GM21390 (cell line): ENCODE data around the gene ZDHHC14.
"Not testable (repeated sequence)": the region's sequence is repeated elsewhere in the genome, so short reads cannot be mapped to it uniquely, and the experiment has no call there.

Source experiments
- ATAC-seq: cut with Tn5 transposase; IDR thresholded peaks from one replicate; pipeline ENCODE4 v1.9.1; 2021; ENCODE audit not compliant: unreplicated experiment

Gene ZDHHC14

DNA sequence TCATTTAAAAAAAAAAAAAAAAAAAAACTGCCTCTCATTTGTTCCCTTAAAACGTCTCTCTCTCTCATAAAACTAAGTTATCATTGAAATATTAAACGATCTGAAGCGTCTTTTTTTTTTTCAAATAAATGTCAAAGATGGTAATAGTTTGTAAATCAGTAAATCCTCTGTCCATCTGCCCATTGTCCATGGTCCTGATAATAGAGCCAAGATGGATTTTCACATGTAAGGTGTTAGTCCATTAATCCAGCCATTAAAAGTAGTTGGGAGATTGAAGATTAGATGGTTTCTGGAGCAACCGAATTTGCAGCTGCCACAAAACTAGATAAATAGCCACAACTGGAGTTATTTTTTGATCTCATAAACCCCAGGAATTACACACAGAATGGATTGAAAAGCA is 296.2 kb downstream of the ZDHHC14 start:
- ATAC-seq = no peak

DNA sequence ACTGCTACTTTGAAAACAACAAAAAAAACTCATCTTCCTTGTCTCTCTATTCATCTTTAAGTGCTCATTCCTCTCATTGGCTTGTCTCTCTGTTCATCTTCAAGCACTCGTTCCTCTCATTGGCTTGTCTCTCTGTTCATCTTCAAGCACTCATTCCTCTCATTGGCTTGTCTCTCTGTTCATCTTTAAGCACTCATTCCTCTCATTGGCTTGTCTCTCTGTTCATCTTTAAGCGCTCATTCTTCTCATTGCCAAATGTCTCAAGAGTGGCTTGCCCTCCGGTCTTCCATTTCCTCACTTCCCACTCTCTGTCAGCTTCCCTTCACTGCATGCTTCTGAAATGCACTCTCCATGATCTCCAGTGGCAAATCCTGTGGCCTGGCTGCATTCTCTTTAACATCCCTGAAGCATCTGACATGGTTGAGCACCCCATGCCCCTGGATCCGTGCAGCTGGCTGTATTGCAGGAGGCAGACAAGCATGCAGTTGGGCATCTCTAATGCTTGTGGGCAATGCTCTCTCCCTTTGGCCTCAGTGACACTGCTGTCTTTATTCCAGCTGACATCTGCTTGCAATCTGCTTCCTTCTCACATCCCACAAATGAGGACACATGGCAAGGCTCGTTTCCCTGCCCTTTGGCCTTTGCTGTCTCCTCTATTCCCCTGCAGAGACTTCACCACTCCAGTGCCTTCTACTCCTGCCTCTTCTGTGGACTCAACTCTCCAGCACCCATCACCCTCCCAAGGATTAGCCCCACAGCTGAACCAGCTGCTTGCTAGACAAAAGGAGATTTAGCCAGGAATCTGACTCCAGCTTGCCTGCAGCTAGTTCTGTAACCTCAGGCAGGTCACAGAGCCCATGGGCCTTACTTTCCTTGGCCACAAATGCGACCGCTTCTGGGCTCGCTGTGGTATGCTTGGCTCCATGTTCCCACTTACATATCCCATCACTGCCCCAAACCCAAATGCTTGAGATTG is 298.9 kb downstream of the ZDHHC14 start:
- no peak for ATAC-seq

DNA sequence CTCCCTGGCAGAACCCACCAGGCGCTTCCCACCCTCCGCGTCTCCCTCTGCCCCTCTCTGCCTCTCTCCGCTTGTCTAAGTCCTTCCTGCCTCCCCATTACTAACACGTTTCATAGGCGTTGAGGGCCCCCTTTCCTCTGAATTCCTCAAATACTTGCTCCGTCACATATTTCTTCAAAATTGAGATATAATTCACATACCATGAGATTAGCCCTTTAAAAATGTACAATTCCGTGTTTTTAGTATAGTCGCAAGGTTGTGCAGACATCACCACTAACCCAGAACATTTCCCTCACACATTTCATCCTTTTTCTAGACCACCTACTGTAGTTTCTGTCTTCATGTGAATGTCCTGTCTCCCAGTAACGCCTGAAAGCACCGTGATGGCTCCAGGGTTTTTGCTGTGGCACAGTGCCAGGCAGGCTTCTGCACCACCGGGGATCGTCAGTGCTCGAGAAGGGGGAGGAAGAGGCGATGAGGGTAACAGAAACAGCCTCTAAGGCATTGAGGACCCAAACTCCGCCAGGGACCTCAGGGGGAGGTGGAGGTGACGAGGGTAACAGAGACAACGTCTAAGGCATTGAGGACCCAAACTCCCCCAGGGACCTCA is 300.2 kb downstream of the ZDHHC14 start:
- no peak for ATAC-seq

GRCh38 chr6:157682856-157683481 is 302.0 kb downstream of the ZDHHC14 start:
- no peak for ATAC-seq

- ATAC-seq = no peak
These were observed 302.7 kb downstream of the ZDHHC14 start for GRCh38 chr6:157683707-157684106.

- ATAC-seq = no peak
These were observed 303.8 kb downstream of the ZDHHC14 start for GRCh38 chr6:157684620-157685299.

DNA sequence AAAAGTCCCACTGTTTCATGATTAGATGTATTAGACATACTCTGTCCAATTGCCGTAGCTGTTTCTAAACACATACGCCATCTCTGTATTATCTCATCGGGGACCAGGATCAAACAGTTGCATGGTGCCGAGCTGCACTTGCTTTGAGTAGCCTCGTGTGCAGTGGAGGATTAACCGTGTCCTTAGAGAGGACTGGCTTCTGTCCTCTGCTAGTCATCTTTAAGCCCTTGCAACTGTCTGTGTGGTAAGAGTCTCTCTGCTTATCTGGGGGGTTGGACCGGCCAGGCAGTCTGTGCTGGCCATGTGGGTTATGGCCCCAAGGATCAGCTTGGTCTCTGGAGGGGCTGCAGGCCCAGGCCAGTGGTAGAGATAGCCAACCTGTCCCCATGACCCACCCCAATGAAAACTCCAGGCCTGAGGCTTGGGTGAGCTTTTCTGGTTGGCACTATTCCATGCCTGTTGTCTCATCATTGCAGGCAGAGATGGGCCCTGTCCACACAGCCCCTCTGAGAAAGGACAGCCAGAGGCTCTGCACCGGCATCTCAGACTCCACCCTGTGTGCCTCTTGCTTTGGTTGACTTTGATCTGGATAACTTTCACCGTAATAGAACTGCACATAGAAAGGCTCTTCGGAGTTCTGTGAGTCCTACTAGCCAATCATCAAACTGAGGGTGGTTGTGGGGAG is 304.7 kb downstream of the ZDHHC14 start:
- no peak for ATAC-seq

DNA sequence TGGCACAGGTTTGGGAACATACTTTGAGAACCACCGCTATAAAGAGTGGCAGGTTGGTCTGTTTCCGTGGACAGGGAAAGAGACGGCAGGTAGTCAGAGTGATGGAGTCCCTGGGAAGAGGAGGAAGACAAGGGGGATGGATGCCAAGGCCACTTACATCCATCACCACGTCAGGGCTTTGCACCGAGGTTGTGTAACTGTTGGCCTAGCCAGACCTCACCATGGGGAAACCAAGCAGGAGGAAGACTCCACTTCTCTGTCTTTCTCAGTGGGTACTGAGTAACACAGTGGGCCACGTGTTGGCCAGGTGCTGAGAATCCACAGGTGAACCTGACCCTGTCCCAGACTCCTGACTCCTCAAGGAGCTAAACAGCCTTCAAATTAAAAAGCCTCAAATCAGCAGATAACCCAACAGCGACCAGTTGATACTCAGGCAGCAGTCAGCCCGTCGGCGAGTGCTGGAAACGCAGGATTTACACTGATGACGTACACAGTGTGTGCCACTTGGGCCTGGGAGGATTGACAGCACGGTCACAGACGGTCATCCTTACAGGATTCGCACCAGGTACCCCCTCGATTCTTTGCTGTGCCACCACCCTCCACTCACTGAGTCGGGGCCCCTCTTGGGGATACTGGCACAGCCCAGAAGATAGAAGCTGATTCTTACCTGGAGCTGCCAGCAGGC is 307.4 kb downstream of the ZDHHC14 start:
- no peak for ATAC-seq

DNA sequence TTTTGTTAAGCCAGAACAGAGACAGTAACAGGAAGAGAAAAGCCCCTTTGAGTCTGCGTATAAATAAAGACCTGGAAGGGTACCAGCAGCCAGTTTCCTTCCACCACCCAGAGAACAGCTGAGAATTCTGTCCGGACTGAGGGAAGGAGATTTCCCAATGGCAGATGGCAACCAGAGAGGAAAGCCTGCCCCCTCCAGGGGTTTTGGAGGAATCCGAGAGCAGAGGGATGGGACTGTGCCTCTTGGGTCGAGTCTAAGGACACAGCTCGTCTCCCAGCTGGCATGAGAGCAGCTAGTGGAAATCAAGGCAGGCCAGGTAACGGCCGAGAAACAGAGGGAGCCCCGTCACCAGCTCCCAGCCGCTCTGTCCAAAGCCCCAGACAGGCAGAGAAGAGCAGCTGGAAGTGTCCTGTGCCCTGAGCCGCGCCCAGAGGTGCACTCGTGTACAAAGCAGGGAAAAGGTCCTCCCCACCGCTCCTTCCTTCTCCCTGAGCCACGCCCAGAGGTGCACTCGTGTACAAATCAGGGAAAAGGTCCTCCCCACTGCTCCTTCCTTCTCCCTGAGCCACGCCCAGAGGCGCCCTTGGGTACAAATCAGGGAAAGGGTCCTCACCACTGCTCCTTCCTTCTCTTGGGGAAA is 308.1 kb downstream of the ZDHHC14 start:
- ATAC-seq = no peak

DNA sequence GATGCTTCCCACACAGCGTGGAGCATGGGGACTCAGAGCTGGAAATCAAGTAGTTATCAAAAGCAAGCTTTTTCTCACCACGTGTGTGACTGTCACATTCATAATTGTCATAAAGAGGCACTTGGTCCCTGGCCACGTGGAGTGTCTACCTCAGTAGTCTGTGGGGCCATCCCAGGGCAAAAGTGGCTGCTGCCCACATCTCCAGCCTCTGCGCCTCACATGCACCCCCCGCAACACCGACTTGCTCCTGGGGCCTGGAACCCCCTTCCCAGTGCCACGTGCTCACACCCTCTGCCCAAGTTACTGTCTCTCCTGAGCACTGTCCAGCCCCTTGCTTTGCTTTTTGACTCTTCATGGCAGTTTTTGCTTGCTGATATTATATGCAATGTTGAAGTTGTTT is 308.9 kb downstream of the ZDHHC14 start:
- no peak for ATAC-seq

DNA sequence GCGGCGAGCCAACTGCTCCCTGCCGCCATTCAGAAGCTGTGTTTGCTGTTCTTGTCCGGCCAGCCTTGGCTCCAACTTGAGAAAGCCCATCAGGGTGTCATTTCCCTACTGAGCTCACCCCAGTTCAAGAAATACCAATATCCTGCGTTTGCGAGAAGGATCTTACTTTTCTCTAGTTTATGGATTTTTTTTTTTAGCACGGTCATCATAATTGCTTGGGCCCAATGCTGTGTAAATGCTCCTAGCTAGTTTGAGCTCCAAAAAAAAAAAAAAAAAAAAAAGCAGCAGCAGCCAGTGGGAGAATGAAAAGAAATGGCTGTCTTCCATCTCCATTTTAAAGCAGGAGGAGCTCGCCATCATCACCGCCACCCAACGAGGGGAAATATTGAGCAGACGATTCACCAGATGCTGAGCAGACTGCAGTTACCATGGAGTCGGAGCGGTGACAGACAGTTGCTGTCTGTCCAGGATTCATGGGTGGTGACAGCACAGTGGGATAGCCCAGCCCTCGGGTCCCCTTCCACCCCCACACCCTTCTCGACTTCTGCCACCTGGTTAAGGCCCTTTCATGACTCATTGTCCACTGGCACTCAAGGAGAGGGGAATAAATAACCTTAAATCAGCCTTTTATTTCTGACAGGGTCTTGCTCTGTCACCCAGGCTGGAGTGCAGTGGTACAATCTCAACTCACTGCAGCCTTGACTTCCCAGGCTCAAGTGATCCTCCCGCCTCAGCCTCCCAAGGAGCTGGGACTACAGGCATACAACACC is 309.6 kb downstream of the ZDHHC14 start:
- ATAC-seq = no peak

DNA sequence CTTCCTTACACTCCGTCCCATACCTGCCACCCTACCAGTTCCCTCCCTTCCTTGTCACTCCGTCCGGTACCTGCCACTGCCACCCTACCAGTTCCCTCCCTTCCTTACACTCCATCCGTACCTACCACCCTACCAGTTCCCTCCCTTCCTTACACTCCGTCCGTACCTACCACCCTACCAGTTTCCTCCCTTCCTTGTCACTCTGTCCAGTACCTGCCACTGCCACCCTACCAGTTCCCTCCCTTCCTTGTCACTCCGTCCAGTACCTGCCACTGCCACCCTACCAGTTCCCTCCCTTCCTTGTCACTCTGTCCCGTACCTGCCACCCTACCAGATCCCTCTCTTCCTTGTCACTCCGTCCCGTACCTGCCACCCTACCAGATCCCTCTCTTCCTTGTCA is 310.6 kb downstream of the ZDHHC14 start:
- not testable (repeated sequence) for ATAC-seq

DNA sequence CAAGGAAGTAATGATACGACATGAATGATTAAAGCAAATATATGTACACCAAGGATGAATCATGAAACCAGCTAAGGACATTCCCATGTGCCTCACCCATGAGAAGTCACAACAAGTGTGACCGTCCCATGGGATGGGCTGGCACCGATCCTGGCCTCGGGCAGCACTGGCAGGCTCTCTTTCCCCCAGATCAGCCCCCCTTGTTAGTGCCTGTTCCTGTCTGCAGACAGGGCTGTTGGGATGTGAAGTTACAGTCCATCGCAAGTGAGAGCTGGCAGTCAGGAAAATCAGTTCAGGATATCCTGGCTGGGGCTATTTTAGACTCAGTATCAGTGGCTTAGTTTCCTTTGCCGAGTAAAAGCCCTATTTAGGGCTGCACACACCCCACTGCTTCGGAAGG is 312.9 kb downstream of the ZDHHC14 start:
- no peak for ATAC-seq

GRCh38 chr6:157695301-157696040 is 314.5 kb downstream of the ZDHHC14 start:
- ATAC-seq = no peak

GRCh38 chr6:157699777-157700636 is 319.0 kb downstream of the ZDHHC14 start:
- no peak for ATAC-seq

DNA sequence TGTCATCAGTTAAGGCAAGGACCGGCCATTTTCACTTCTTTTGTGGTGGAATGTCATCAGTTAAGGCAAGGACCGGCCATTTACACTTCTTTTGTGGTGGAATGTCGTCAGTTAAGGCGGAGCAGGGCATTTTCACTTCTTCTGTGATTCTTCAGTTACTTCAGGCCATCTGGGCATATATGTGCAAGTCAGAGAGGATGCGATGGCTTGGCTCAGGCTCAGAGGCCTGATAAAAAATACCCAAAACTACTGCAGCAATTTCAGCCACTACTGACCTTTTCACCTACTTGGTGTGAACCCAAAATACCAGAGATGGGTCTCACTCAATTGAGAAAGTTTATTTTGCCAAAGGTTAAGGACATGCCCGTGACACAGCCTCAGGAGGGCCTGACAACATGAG is 325.4 kb downstream of the ZDHHC14 start:
- not testable (repeated sequence) for ATAC-seq

- ATAC-seq = no peak
These were observed 325.9 kb downstream of the ZDHHC14 start for GRCh38 chr6:157706883-157707282.
